Left colon (tissue), 2 donors: Measurements from ENCODE around the gene PGGHG. TPM values are rescaled to one million over a fixed set of nuclear protein-coding genes. Genes with fewer than 3 reads are reported as not detected.
A peak's percentile ranks its signal among the peaks of the same experiment; 100 is the strongest.
"Not testable (repeated sequence)": the region's sequence is repeated elsewhere in the genome, so short reads cannot be mapped to it uniquely, and the experiment has no call there.

Source experiments
- ATAC-seq: fragments of 200-7000 bp; cut with Tn5 transposase; one replicate; pipeline ENCODE4 v1.9.1; 2020; ENCODE audit warnings: mild to moderate bottlenecking, moderate library complexity
- DNase-seq, 2 donors: peaks; one replicate each; pipeline ENCODE4 v3.0.0-alpha.2; 2020
- intact Hi-C, 2 donors: fragments of 100-400 bp; cut with DNase I in 1 of 2; cut with micrococcal nuclease in 1 of 2; formaldehyde crosslinking; loops; one replicate each; pipeline versions ENCODE4 v1.11.2 to v1.14.0; 2022; cut with DNase I, micrococcal nuclease
- total RNA-seq, 2 donors: library from RNA; stranded (reverse); fragmentation: NEBNext Ultra II Directional; extraction: Animal tissue kit (Norgen Biotek cat#: 25700); gene quantifications; one replicate each; pipeline ENCODE4 v1.2.1, GENCODE V29; 2021
- donor health status: DM: no; HTN: no; CAD: no.
- donor health status: DM: yes; HTN: yes; CAD: no.

The PGGHG gene
- total RNA-seq, 2 donors from 2014 or later: 18.8 to 20.6 TPM

GRCh38 chr11:266676-267439, 22.1 kb upstream of the PGGHG start:
- ATAC-seq (no peak), DNase-seq (no peak)
- intact Hi-C loops: no loop called here

DNA sequence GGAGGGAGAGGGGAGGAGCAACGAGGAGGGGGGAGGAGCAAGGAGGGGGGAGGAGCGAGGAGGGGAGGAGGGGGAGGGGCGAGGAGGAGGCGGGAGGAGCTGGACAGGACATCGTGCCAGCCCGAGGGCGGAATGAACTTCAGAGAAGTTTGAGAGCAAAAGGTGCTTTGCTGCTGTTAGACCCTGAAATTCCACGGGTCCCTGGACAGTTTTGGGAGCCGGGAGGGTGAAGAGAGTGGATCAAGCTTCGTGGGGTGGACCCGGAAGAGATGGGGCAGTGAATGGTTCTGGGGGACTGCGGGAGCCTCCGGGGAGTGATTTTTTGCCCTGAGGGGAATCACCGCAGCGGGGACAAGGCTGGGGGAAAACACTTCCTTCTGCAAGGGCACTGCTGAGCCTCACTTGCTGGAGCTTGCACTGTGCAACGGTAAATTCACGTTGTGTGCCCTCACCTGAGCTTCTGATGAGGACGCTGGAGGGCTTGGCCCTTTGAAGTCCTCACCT, 21.4 kb upstream of the PGGHG start:
- intact Hi-C loops: no loop called here
- DNase-seq: peak in 1 of 2 donors; percentile 69
- ATAC-seq: peak; percentile 52

- ATAC-seq (peak; percentile 61), DNase-seq (peak; percentile 65 to 67)
- intact Hi-C loops: not testable (repeated sequence)
Measured at GRCh38 chr11:268716-269145, 20.2 kb upstream of the PGGHG start.

GRCh38 chr11:269146-269890, 19.6 kb upstream of the PGGHG start:
- DNase-seq: peak in 1 of 2 donors; percentile 38

DNA sequence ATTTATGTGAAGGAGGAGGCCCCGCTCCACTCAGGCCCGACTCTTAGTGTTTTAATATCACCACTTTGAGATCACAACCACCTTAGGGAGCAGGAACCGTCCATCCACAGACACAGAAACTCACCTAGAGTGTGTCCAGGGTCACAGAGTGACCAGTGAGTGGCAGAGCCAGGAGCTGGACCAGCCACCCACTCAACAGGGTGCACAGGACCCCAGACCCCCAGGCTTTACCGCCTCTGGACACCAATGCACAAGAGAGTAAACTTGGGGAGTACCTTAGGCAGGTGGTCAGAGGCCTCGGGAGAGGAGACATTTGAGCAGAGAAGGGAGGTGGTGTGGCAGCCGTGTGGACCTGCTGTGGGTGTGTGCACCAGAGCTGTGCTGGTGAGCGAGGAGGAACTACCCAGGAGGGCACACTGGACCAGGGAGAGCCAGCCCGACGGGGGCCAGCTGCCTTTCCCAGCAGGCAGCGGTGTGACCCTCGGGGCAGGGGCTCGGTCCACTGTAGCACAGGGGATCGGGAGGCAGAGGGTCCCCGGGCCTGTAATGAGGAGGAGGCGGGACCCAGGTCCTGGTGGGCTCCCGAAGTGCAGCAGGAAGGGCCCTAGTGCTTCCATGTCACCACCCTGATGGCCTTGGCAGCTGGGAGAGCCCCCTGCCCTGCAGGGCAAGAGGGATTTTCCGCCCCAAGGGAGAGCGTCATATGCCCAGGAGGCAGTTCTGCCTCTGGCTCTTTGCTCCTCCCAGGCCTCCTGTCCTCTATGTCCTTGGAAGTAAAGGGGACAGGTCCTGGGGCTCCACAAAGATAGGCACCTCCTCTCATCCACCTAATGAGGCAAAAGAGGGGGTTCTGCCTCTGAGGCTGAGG, 18.2 kb upstream of the PGGHG start:
- no peak for ATAC-seq
- intact Hi-C loops: no loop called here
- no peak for DNase-seq

More at GRCh38 chr11:269146-269890, 19.6 kb upstream of the PGGHG start:
- intact Hi-C loops: no loop called here
- no peak for ATAC-seq

DNA sequence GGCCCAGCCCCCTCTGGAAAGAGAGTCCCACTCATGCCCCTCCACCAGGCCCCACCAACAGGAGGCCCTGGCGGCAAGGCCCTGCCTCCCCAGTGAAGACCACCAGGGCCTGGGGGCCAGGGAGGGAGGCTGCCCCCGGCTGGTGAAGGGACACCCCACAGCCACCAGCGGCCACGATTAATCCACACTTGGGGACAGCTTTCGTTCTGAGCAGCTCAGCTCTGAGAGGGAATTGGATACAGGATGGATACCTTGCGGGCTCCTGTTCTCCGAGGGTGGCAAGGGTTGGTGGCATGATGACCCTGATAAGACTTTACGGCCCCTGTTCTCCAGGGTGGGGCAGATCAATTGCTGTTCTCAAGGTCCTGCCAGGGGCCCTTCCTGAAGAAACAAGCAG, 17.6 kb upstream of the PGGHG start:
- ATAC-seq: peak; percentile 73
- no peak for DNase-seq

DNA sequence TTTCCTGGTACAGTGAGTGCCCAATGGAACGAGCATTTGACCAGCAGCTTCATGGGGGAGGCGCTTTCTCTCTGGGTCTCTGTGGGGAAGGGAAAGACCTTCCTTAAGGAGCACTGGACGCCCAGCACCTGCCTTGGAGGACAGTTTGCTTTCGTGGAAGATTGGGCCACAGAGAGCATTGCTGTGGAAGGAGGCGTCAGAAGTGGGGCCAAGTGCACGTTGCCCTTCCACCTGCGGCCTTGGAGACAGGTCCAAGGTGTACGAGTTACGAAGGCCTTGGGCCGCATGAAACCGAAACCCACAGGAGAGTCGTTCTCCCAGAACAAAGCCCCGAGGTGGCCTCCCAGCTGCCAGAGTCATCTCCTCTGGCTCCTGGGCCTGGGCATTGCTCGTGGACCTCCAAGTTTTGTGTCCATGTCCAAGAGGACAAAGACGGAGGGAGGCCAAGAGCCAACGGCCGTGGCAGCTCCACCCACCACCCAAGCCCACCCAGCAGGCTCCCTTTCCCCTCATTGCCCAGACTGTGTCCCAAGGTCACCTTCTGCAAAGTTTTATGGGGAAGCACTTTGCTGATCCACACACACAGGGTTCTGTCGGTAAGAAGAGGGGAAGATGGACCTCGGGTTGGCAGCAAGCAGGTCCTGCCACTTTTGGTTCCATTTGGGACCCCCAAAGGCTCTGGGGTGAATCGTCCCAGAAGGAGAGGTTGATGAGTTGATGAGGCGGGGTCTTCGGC, 16.6 kb upstream of the PGGHG start:
- ATAC-seq (no peak), DNase-seq (no peak)
- intact Hi-C loops: no loop called here

More for the DNA sequence above, 17.6 kb upstream of the PGGHG start:
- intact Hi-C loops: no loop called here

DNA sequence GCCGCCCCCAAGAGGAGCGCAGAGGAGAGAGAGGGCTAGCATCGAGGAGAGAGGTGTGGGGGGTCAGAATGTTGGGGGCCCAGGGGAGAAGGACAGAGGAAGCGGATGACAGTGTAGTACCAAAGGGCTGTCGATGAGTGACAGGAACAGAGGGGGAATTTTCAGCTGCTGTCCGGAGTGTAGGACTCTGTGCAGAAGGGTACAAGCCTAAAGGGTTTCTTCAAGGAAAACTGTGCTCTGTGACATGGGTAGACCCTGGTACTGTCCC, 16.1 kb upstream of the PGGHG start:
- DNase-seq (no peak), ATAC-seq (no peak)
- intact Hi-C loops: no loop called here

- ATAC-seq: no peak
- intact Hi-C loops: no loop called here
- no peak for DNase-seq
Measured at GRCh38 chr11:276219-276618, 12.7 kb upstream of the PGGHG start.

DNA sequence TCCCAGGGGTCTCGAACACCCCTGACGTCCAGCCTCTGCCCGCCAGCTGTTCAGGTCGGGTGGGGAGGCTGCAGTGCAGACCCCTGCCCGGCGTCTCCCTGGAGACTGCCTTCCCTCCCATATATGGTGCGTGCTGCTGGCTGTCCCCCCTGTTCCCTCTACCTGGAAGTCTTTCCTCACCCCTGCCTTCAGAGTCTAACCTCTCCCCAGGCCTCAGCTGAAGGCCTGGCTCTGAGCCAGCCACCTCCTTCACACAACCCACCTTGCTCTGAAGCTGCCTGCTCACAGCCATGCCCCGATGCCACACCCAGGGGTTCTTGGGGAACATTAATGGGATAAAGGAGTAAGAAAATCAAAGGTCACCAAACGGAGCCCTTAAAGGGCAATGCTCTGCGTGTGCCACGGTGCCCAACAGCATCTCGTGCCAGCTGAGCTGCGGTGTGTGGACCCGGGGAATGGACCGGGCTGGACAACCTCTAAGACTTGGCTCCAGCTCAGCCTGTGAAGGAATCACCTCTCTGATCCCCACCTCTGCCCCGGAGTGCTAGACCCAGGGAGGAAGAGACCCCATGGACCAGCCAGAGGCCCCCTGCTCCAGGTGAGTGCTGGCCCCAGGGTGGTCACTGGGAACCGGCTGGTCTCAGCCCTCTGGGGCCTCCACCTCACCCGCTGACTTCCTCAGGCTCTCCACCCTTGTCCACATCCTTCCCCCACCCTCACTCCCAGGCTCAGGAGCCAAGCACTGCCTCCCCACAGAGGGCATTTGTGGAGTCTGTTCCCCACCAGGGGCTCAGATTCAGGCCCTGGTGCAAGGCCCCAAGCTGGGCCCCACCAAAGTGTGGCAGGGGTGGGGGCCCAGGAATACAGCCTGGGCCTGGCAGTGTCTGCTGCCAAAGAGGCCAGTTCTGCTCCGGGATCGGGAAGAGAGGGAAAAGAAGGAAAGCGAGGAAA, 10.7 kb upstream of the PGGHG start, which contains the start of gene NLRP6:
NLRP6 (plus strand) TSS at position 407 of the 951 bp plus-strand sequence; CDS start at position 570, 163 bp downstream.
- ATAC-seq: no peak
- intact Hi-C loops: no loop called here
- DNase-seq: peak in 1 of 2 donors; percentile 10

DNA sequence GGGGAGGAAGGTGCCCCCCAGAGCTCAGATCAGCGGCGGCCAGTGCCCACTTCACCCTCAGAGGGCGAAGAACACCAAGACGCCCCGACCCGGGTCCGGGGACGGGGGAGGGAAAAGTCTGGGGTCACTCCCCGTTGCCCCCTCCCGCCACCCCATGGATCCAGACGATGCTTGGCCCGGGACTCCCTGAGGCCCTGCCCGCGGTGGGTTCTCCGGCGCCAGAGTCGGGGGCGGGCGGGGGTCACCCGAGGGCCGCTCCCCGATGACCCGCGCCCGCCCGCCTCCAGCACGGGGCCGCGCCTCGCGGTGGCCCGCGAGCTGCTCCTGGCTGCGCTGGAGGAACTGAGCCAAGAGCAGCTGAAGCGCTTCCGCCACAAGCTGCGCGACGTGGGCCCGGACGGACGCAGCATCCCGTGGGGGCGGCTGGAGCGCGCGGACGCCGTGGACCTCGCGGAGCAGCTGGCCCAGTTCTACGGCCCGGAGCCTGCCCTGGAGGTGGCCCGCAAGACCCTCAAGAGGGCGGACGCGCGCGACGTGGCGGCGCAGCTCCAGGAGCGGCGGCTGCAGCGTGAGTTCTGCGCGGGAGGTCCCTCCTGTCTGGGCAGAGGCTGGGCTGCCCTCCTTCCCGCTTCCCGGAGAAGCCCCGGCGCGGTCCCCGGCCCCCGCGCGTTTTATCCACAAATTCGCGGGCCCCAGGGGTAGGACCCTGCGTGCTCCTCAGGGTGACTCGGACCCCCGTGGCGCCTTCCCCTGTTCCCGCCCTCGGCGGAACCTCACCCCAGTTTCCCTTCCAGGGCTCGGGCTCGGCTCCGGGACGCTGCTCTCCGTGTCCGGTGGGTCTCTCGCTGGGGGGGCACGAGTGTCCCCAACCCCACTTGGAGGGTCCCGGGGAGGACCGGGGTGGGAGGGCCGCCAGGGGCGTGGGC, 9.6 kb upstream of the PGGHG start:
- DNase-seq: peak in 1 of 2 donors; percentile 28
- ATAC-seq: peak; percentile 53
- intact Hi-C loops: no loop called here

DNA sequence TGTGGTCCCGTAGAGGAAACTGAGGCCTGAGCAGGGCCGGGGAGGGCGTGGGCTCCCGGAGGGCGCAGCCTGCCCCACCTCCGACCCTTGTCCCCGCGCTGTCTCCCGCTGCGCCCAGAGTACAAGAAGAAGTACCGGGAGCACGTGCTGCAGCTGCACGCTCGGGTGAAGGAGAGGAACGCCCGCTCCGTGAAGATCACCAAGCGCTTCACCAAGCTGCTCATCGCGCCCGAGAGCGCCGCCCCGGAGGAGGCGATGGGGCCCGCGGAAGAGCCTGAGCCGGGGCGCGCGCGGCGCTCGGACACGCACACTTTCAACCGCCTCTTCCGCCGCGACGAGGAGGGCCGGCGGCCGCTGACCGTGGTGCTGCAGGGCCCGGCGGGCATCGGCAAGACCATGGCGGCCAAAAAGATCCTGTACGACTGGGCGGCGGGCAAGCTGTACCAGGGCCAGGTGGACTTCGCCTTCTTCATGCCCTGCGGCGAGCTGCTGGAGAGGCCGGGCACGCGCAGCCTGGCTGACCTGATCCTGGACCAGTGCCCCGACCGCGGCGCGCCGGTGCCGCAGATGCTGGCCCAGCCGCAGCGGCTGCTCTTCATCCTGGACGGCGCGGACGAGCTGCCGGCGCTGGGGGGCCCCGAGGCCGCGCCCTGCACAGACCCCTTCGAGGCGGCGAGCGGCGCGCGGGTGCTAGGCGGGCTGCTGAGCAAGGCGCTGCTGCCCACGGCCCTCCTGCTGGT, 8.8 kb upstream of the PGGHG start:
- DNase-seq (peak in 1 of 2 donors; percentile 69), ATAC-seq (peak; percentile 84)
- intact Hi-C loops: no loop called here

DNA sequence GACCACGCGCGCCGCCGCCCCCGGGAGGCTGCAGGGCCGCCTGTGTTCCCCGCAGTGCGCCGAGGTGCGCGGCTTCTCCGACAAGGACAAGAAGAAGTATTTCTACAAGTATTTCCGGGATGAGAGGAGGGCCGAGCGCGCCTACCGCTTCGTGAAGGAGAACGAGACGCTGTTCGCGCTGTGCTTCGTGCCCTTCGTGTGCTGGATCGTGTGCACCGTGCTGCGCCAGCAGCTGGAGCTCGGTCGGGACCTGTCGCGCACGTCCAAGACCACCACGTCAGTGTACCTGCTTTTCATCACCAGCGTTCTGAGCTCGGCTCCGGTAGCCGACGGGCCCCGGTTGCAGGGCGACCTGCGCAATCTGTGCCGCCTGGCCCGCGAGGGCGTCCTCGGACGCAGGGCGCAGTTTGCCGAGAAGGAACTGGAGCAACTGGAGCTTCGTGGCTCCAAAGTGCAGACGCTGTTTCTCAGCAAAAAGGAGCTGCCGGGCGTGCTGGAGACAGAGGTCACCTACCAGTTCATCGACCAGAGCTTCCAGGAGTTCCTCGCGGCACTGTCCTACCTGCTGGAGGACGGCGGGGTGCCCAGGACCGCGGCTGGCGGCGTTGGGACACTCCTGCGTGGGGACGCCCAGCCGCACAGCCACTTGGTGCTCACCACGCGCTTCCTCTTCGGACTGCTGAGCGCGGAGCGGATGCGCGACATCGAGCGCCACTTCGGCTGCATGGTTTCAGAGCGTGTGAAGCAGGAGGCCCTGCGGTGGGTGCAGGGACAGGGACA, 8.0 kb upstream of the PGGHG start:
- intact Hi-C loops: no loop called here
- peak; percentile 32 for ATAC-seq
- DNase-seq: peak; percentile 26 to 60

- no peak for ATAC-seq
- peak; percentile 22 for DNase-seq
- intact Hi-C loops: no loop called here
Measured at GRCh38 chr11:281486-282161, 7.3 kb upstream of the PGGHG start.
